ENCODE measurements around the gene PROK1.

GRCh38 chr1:110425612-110426152, 25.3 kb upstream of the PROK1 start:
- TF ChIP-seq EZH2 (IDR thresholded peaks at IDR 0.05; ENCODE audit: low read length, unreplicated experiment): no peak
- no peak for TF ChIP-seq EZH2phosphoT487 (IDR thresholded peaks at IDR 0.05; ENCODE audit: borderline replicate concordance, low read length)
- TF ChIP-seq, protein P1, sequence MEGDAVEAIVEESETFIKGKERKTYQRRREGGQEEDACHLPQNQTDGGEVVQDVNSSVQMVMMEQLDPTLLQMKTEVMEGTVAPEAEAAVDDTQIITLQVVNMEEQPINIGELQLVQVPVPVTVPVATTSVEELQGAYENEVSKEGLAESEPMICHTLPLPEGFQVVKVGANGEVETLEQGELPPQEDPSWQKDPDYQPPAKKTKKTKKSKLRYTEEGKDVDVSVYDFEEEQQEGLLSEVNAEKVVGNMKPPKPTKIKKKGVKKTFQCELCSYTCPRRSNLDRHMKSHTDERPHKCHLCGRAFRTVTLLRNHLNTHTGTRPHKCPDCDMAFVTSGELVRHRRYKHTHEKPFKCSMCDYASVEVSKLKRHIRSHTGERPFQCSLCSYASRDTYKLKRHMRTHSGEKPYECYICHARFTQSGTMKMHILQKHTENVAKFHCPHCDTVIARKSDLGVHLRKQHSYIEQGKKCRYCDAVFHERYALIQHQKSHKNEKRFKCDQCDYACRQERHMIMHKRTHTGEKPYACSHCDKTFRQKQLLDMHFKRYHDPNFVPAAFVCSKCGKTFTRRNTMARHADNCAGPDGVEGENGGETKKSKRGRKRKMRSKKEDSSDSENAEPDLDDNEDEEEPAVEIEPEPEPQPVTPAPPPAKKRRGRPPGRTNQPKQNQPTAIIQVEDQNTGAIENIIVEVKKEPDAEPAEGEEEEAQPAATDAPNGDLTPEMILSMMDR (conservative IDR thresholded peaks at IDR 0.05; ENCODE audit: low read depth, low read length): no peak
